Natural killer cell treated with Interleukin-12 subunit alpha and Interleukin-12 subunit beta and Interleukin-15 and Interleukin-18, amount 100 ng/mL, for 72 hours (primary cell): ENCODE results near the gene PTPRN2. TPM values are rescaled to one million over a fixed set of nuclear protein-coding genes. Genes with fewer than 3 reads are reported as not detected.

ENCODE experiments used
- ATAC-seq, 2 donors: fragments of 150-1000 bp; cut with Tn5 transposase in 1 of 2; sonication (Bioruptor Pico), chemical (Tn5 transposase) in 1 of 2; 2 replicates each; pipeline ENCODE4 v1.10.0; 2021
- DNase-seq: peaks from one replicate; pipeline ENCODE4 v3.0.0; 2022; ENCODE audit warnings: low spot score
- H3K27ac Mint-ChIP-seq, 2 donors: 1 replicate in 1 of 2; 2 replicates in 1 of 2; pipeline ENCODE4 v1.8.0; 2022; ENCODE audit warnings: mixed read lengths in 2 of 2, mild to moderate bottlenecking in 1 of 2, moderate library complexity in 1 of 2
- H3K27me3 Mint-ChIP-seq, 2 donors: 1 replicate in 1 of 2; 2 replicates in 1 of 2; pipeline ENCODE4 v1.8.0; 2022; ENCODE audit warnings: mixed read lengths in 2 of 2
- H3K36me3 Mint-ChIP-seq: one replicate; pipeline ENCODE4 v1.8.0; 2022; ENCODE audit warnings: mixed read lengths
- H3K4me1 Mint-ChIP-seq, 2 donors: 1 replicate in 1 of 2; 2 replicates in 1 of 2; pipeline ENCODE4 v1.8.0; 2022; ENCODE audit warnings: low read depth in 2 of 2, mixed read lengths in 2 of 2, mild to moderate bottlenecking in 1 of 2
- H3K4me3 Mint-ChIP-seq: one replicate; pipeline ENCODE4 v1.8.0; 2022; ENCODE audit warnings: mixed read lengths
- H3K9me3 Mint-ChIP-seq: 2 replicates; pipeline ENCODE4 v1.8.0; 2022; ENCODE audit warnings: mixed read lengths
- total RNA-seq, 2 donors: library from RNA; stranded (reverse); gene quantifications; one replicate each; pipeline ENCODE4 v1.2.3, GENCODE V29; 2022

Gene PTPRN2
- total RNA-seq, 2 donors from 2014 or later = 0.17 to 0.74 TPM

DNA sequence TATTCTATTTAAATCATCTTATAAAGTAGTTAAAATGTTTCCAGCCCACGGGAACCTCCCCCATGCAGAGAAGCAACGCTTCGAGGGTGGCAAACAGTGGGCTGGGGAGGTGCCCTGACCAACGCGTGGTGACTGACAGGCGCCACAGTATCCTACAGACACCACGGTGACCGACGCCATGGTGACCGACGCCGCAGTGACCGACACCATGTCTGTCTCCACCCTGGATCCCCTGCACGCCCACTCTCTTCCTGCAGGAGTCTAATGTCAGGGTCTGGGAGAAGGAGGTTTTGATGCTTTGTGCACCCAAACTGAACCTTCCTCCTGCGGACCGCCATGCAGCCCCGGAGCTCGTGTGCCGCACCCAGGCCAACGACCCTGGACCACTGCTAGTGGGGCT lies 464.4 kb downstream of the PTPRN2 start:
- Mint-ChIP-seq H3K4me3 (no peak overlapping the region), H3K27me3 (no peaks in the 10 kb centered on the region), H3K4me1 (no peaks in the 10 kb centered on the region), H3K9me3 (peaks cover 5% of the 10 kb centered on the region), H3K36me3 (no peaks in the 10 kb centered on the region), H3K27ac (no peak overlapping the region)
- DNase-seq (no peak), ATAC-seq (no peak)

DNA sequence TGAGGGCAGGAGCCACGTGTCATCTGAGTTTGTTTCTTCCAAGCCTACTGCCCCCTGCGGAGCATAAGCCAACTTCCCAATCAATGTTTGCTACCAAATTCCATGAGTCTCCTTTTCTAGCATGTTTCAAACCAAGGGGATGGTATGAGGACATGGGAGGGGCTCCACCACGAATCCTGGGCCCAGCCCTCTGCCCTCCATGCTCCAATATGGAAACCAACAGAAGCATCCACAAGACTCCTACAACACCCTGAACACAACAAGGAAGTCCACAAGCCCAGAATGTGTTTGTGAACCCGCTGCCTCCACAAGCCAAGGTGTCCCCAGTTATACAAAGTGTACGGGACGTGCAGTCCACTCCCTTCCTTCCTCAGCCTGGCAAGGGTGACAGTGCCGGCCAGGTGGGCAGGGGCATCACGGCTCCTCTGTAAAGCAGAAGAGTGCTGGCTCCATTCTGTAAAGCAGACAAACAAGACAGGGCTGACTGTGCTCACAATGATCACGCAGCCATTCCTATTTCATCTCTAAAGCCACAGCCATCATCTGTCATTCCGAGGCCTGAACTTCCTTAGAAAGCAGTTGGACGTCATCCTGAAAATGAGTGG lies 466.1 kb downstream of the PTPRN2 start:
- Mint-ChIP-seq H3K27ac (no peak overlapping the region), H3K27me3 (no peaks in the 10 kb centered on the region), H3K4me1 (no peaks in the 10 kb centered on the region), H3K9me3 (peaks cover 16% of the 10 kb centered on the region), H3K4me3 (no peak overlapping the region), H3K36me3 (peaks cover 10% of the 10 kb centered on the region)
- DNase-seq (no peak), ATAC-seq (no peak)

DNA sequence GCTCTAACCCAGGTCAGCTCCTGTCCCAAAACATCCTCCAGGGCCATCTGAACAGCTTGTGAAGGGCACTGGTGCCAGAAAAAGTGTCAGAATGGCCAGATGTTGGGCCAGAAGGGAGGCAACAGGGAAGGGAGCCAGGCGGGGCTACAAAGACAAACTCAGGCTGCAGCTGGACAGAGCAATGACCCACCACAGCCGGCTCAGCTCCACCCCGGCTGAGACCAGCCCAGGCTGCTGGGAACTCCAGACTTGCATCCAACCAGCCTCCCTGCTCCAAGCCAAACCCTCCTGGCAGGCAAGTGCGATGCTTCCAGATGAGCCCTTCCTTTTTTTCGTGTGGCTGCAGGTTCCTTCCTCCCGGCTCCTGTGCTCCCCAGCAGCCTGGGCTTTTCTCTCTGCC lies 466.9 kb downstream of the PTPRN2 start:
- ATAC-seq (no peak), DNase-seq (no peak)
- H3K36me3 Mint-ChIP-seq = peaks cover 10% of the 10 kb centered on the region
- H3K27ac Mint-ChIP-seq = no peak overlapping the region
- peaks cover 16% of the 10 kb centered on the region for H3K9me3 Mint-ChIP-seq
- no peak overlapping the region for H3K4me3 Mint-ChIP-seq
- H3K4me1 Mint-ChIP-seq = no peaks in the 10 kb centered on the region
- H3K27me3 Mint-ChIP-seq = no peaks in the 10 kb centered on the region

DNA sequence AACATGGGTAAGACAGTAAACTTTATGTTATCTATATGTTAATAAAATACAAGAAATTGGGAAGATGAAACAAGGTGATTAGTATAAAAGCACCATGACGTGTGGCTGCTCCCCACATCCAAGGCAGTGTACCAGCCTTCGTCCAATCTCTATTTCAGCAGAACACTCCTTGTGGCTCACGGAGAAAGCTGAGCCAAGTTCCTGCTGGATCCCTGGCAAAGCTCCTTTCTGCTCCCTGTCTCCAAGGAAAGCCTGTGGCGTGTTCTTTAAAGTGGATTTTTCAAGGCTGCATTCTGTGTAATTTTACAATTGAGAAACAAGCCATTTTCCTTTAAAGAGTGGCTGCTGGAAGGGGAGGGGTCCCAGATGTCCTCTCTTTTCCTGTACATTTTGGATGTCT lies 467.3 kb downstream of the PTPRN2 start:
- DNase-seq (no peak), ATAC-seq (no peak)
- Mint-ChIP-seq H3K9me3 (peaks cover 16% of the 10 kb centered on the region), H3K4me3 (no peak overlapping the region), H3K27ac (no peak overlapping the region), H3K36me3 (peaks cover 10% of the 10 kb centered on the region), H3K27me3 (no peaks in the 10 kb centered on the region), H3K4me1 (no peaks in the 10 kb centered on the region)

DNA sequence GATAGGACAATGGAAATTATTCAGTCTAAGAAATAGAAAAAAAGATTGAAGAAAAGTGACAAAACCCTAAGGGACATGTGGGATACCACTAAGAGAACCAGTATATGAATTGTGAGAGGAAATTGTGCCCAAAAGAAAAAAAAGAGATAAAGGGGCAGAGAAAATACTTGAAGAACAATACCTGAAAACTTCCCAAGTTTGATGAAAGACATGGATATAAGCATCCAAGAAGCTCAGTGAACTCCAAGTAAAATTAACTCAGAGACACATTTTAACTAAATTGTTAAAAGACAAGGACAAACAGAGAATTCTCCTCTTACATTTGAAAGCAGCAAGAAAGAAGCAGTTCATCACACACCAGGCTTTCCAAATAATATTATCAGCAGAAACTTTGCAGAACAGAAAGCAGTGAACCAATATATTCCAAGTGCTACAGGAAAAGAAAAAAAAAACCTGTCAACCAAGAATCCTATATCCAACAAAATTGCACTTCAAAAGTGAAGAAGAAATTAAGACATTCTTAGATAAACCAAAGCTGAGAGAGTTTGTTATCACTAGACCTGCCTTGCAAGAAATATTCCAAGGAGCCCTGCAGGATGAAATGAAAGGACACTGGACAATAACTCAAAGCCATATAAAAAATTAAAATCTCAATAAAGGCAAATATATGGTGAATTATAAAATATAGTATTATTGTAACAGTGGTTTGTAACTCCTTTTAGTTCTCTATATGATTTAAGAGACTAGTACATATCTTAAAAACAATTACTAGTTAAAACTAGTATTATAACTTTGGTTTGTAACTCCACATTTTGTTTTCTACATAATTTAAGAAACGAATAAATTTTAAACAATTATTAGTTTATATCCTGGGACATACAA lies 470.0 kb downstream of the PTPRN2 start:
- no peaks in the 10 kb centered on the region for H3K4me1 Mint-ChIP-seq
- H3K27ac Mint-ChIP-seq = no peak overlapping the region
- no peak for ATAC-seq
- no peak for DNase-seq
- H3K27me3 Mint-ChIP-seq = no peaks in the 10 kb centered on the region
- H3K36me3 Mint-ChIP-seq = peaks cover 10% of the 10 kb centered on the region
- no peak overlapping the region for H3K4me3 Mint-ChIP-seq
- peaks cover 28% of the 10 kb centered on the region for H3K9me3 Mint-ChIP-seq

DNA sequence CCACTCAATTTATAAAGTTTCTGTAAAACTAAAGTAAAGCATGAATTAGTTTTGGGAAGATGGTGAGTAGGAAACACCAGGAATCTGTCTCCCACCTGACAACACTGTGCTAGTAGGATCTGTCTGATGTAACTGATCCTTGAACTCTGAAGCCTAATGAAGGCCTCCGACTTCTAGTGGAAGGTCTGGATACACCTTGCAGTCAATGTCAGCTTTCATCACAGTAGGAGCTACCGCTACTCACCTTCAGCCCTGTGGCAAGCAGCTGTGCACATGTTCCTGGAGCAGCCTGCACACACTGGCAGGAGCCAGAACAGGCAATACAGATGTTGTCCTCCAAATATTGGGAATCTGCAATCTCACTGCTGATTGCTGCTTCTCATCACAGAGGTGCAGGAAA lies 471.4 kb downstream of the PTPRN2 start:
- DNase-seq (no peak), ATAC-seq (no peak)
- H3K27me3 Mint-ChIP-seq = no peaks in the 10 kb centered on the region
- no peaks in the 10 kb centered on the region for H3K4me1 Mint-ChIP-seq
- H3K36me3 Mint-ChIP-seq = peaks cover 10% of the 10 kb centered on the region
- no peak overlapping the region for H3K4me3 Mint-ChIP-seq
- peaks cover 31% of the 10 kb centered on the region for H3K9me3 Mint-ChIP-seq
- no peak overlapping the region for H3K27ac Mint-ChIP-seq

DNA sequence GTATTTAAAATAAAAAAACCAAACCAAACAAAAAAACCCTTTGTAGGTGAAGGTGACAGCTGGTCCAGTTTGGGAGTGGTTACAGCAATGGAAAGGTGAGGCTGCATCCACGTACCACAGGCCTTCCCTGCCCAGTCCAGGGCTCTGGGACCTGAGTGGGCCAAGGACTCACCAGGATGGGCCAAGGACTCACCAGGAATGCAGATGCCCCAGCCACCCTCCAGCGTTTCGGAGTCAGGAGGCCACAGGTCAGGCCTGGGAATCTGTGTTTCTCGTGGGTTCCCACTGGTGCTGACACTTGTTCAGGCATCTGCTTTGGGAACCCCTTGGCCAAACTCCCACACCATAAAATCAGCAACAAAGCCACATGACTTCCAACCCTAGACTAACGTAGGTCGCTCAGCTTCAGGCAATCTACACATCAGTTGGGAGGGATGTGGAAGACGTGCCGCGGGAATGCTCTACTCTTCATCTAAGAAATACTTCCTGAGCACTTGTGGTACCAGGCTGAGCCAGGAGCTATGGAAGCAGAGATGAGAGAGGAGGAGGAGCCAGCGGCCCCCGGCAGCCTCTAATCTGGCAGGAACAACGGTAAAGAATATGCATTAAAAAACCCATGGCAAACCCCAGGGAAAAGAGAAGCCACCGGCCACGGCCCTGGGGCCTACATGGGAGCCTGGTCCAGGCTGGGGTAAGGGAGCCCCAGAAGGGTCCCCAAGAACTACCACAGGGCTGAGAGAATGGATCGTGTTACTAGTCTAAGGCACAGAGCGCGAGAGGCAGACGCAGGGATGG lies 473.4 kb downstream of the PTPRN2 start:
- H3K4me3 Mint-ChIP-seq = no peak overlapping the region
- no peaks in the 10 kb centered on the region for H3K27me3 Mint-ChIP-seq
- DNase-seq (no peak), ATAC-seq (no peak)
- peaks cover 10% of the 10 kb centered on the region for H3K36me3 Mint-ChIP-seq
- H3K9me3 Mint-ChIP-seq = peaks cover 32% of the 10 kb centered on the region
- H3K4me1 Mint-ChIP-seq = no peaks in the 10 kb centered on the region
- H3K27ac Mint-ChIP-seq = no peak overlapping the region

DNA sequence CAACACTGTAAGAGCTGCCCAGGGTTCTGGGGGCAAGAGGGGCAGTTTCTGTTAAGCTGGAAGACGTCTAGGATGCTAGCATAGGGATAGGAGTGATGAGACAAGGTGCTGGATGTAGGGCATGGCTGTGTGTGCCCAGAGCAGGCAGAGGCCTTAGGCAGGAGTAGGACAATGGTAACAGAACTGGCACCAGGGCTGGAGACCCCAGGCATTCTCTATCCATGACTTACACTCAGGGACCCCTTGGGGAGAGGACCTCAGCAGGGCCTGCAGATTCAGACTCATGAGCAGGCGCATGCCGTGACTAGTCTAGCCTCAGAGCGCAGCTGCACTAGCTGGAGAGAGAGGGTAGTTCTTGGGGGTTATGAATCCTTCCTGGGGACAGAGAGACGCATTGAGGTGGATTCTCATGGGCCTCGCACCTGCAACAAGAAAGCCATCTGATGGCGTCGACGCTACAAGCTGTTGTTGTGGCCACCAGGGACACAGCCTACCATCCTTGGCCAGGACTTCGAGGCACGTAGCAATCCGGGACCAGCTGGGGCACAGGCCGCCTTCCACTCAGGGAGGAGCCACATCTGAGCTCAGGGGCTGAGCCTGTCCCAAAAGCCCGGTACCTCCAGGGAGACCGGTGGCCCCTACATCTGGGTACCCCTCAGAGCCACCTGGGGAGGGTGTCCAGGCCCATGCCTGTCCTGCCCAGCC lies 474.1 kb downstream of the PTPRN2 start:
- Mint-ChIP-seq H3K9me3 (peaks cover 30% of the 10 kb centered on the region), H3K4me1 (no peaks in the 10 kb centered on the region), H3K27ac (no peak overlapping the region), H3K36me3 (peaks cover 10% of the 10 kb centered on the region), H3K27me3 (no peaks in the 10 kb centered on the region), H3K4me3 (no peak overlapping the region)
- no peak for DNase-seq
- no peak for ATAC-seq

DNA sequence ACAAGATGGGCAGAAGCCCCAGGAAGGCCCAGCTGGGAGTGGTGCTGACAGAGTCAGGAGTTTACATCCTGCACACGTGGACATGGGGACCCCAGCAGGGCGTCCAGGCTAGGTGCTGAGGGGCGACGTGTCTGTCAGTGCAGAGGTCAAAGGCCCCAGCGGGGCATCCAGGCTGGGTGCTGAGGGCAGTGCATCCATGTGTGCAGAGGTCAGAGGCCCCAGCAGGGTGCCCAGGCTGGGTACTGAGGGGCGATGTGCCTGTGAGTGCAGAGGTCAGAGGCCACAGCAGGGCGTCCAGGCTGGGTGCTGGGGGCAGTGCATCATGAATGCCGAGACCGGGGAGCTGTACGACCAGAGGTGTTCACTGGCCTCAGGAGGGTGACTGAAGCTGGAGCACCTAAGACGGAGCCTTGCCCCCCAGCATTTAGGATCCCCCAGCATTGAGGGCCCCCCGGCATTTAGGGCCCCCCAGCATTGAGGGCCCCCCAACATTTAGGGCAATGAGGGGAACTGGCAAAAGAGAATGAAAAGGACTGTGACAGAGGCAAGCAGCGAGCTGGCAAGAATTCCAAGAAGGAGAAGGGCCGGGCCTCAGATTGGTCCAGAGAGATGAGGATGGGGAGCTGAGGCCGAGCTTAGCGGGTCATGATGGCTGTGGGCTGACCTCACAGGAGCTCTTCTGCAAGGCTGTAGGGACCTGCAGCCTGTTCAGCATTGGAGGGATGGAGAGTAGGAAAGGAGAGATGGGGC lies 474.9 kb downstream of the PTPRN2 start:
- peaks cover 10% of the 10 kb centered on the region for H3K36me3 Mint-ChIP-seq
- peaks cover 30% of the 10 kb centered on the region for H3K9me3 Mint-ChIP-seq
- H3K27me3 Mint-ChIP-seq = no peaks in the 10 kb centered on the region
- H3K4me1 Mint-ChIP-seq = no peaks in the 10 kb centered on the region
- no peak overlapping the region for H3K27ac Mint-ChIP-seq
- DNase-seq (no peak), ATAC-seq (no peak)
- H3K4me3 Mint-ChIP-seq = no peak overlapping the region

DNA sequence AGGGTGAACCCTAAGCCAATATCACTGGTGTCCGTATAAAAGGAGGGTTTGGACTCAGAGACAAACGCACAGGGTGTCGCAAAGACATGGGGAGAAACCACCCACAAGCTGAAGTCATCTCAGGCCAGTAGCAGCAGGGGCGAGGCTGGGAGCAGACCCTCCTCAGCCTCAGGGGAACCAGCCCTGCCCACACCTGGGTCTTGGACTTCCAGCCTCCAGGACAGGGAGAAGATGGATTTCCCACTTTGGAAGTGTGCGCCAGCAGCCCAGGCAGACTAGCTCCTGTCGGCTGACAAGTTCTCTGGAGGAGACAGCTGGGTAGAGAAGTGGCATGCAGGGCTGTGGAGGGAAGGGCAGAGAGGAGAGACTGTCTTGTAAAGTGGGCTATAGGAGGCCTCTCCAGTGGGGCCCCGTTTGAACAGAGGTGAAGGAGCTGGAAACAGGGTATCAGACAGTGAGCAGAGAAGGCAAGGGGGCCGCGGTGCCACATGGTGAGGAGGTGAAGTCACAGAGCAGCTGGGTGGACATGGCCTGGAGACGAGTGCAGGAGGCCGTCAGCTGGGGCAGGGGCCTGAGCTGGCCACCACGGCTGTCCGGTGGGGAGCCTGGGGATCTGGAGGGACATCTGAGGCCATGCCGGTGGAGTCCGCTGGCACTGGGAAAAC lies 475.6 kb downstream of the PTPRN2 start:
- DNase-seq (no peak), ATAC-seq (no peak)
- H3K27me3 Mint-ChIP-seq = no peaks in the 10 kb centered on the region
- H3K9me3 Mint-ChIP-seq = peaks cover 24% of the 10 kb centered on the region
- peaks cover 4% of the 10 kb centered on the region for H3K36me3 Mint-ChIP-seq
- no peak overlapping the region for H3K27ac Mint-ChIP-seq
- no peak overlapping the region for H3K4me3 Mint-ChIP-seq
- no peaks in the 10 kb centered on the region for H3K4me1 Mint-ChIP-seq

DNA sequence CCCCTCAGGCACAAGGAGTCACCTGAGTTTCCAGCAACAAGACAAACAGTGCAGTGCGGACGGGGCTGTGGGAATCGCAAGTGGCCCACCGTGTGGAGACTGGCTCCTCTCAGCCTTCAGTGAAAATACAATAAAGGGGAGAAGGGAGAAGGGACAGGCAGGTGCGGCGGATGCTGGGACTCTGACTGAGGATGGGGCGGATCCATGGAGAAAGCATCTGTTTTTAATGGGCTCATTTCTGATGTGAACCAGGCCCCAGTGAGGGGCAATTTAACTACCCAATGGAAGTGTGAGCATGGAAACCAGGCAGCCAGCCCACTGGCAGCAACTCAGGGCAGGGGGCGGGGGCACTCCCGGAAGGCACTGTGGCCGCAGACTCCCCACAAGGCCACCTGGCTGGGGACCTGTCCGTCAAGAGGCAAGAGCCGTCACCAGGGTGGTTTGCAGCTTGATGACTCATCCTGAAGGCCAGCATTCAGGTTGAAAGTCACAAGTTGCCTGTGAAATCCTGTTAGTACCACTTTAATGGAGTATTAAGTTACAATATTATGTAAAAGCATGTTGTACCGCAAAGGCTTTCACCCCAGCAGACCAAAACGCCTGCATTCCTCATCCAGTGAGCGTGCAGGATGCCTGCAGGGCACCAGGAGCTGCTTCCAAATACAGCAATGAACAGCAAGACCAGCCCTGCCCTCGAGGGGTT lies 476.4 kb downstream of the PTPRN2 start:
- no peaks in the 10 kb centered on the region for H3K4me1 Mint-ChIP-seq
- ATAC-seq = no peak
- DNase-seq = no peak
- H3K27ac Mint-ChIP-seq = no peak overlapping the region
- no peaks in the 10 kb centered on the region for H3K36me3 Mint-ChIP-seq
- H3K9me3 Mint-ChIP-seq = peaks cover 19% of the 10 kb centered on the region
- H3K4me3 Mint-ChIP-seq = no peak overlapping the region
- H3K27me3 Mint-ChIP-seq = no peaks in the 10 kb centered on the region

DNA sequence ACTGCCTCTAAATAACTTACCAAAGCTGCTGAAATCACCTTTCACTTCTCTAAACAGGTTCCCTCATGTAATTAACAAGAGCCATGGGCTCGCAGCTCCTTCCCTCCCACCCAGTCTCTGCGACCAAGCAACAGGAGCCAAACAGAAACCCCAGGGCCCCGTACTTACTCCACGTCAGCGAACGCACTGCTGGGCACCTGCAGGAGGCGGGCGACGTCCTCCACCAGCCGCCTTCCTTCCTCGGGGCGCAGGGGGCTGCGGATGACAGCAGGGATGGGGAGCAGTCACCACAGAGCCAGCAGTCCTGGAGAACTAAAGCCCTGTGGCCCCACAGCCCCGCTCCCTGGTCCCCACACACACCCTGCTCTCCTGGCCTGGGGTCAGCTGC lies 477.0 kb downstream of the PTPRN2 start:
- ATAC-seq (no peak), DNase-seq (no peak)
- Mint-ChIP-seq H3K9me3 (peaks cover 19% of the 10 kb centered on the region), H3K4me1 (no peaks in the 10 kb centered on the region), H3K27me3 (no peaks in the 10 kb centered on the region), H3K27ac (no peak overlapping the region), H3K36me3 (no peaks in the 10 kb centered on the region), H3K4me3 (no peak overlapping the region)
